Urinary bladder (tissue), 4 donors: ENCODE data around the gene ADAMTS18. TPM values are rescaled to one million over a fixed set of nuclear protein-coding genes. Genes with fewer than 3 reads are reported as not detected.

Source experiments
- DNase-seq: peaks from one replicate; pipeline ENCODE4 v3.0.0-alpha.2; 2015; ENCODE audit errors: extremely low spot score
- H3K27ac ChIP-seq: one replicate; pipeline ENCODE4 v1.5.1; 2013; ENCODE audit warnings: low read depth, mild to moderate bottlenecking, moderate library complexity
- H3K36me3 ChIP-seq: one replicate; pipeline ENCODE4 v1.6.1; 2013; ENCODE audit warnings: mild to moderate bottlenecking, moderate library complexity; ENCODE audit not compliant: insufficient read depth
- H3K4me1 ChIP-seq: one replicate; pipeline ENCODE4 v1.6.1; 2013; ENCODE audit warnings: mild to moderate bottlenecking, moderate library complexity; ENCODE audit not compliant: insufficient read depth
- H3K4me3 ChIP-seq: one replicate; pipeline ENCODE4 v1.5.1; 2013; ENCODE audit warnings: low read depth, low read length
- WGBS: extraction: QIAGEN DNeasy Blood & Tissue Kit; methylation state at CpG from one replicate; pipeline ENCODE4 v1.1.7; 2013; 5-methylcytosine and 5-hydroxymethylcytosine counted together
- polyA plus RNA-seq: library from polyadenylated mRNA; stranded (reverse); fragments of 200-250 nt; gene quantifications from one replicate; pipeline ENCODE4 v1.2.3, GENCODE V29; 2013
- total RNA-seq: library from RNA; depleted of rRNA; stranded (reverse); fragments of >200 nt; gene quantifications from one replicate; pipeline ENCODE4 v1.2.3, GENCODE V29; 2014
- donor health status: healthy with polysubstance abuse.
- donor health status: healthy.

The ADAMTS18 gene
- total and polyA plus RNA-seq, 2 donors = 0.06 to 6.7 TPM

- H3K36me3 ChIP-seq = no peaks in the 10 kb centered on the region
- WGBS = 40% methylated on average over 5 of the region's 5 CpGs
- H3K27ac ChIP-seq = no peak overlapping the region
- no peaks in the 10 kb centered on the region for H3K4me1 ChIP-seq
- no peak for DNase-seq
- H3K4me3 ChIP-seq = no peak overlapping the region
Measured at GRCh38 chr16:77450790-77451487, 16.1 kb upstream of the ADAMTS18 start.

GRCh38 chr16:77449208-77449607 is 14.4 kb upstream of the ADAMTS18 start:
- H3K36me3 ChIP-seq = no peaks in the 10 kb centered on the region

GRCh38 chr16:77445324-77445723 is 10.5 kb upstream of the ADAMTS18 start:
- H3K4me1 ChIP-seq = no peaks in the 10 kb centered on the region
- no peak overlapping the region for H3K27ac ChIP-seq
- no peaks in the 10 kb centered on the region for H3K36me3 ChIP-seq
- 72% methylated on average over 2 of the region's 2 CpGs for WGBS
- DNase-seq = no peak
- H3K4me3 ChIP-seq = no peak overlapping the region

More at GRCh38 chr16:77449208-77449607, 14.4 kb upstream of the ADAMTS18 start:
- H3K27ac ChIP-seq = no peak overlapping the region
- H3K4me1 ChIP-seq = no peaks in the 10 kb centered on the region
- no peak for DNase-seq
- no peak overlapping the region for H3K4me3 ChIP-seq

GRCh38 chr16:77444147-77444460 is 9.3 kb upstream of the ADAMTS18 start:
- WGBS = 19% methylated on average over 1 of the region's 1 CpG
- Histone ChIP-seq H3K4me1 (no peaks in the 10 kb centered on the region), H3K36me3 (no peaks in the 10 kb centered on the region), H3K27ac (no peak overlapping the region), H3K4me3 (no peak overlapping the region)
- no peak for DNase-seq

GRCh38 chr16:77443357-77444146 is 8.7 kb upstream of the ADAMTS18 start:
- Histone ChIP-seq H3K27ac (no peak overlapping the region), H3K4me1 (no peaks in the 10 kb centered on the region), H3K4me3 (no peak overlapping the region), H3K36me3 (no peaks in the 10 kb centered on the region)
- DNase-seq = no peak
- WGBS = 53% methylated on average over 10 of the region's 10 CpGs

- Histone ChIP-seq H3K36me3 (no peaks in the 10 kb centered on the region), H3K4me1 (no peaks in the 10 kb centered on the region), H3K27ac (no peak overlapping the region), H3K4me3 (no peak overlapping the region)
- DNase-seq = no peak
- 92% methylated on average over 2 of the region's 2 CpGs for WGBS
Measured at GRCh38 chr16:77442078-77442477, 7.2 kb upstream of the ADAMTS18 start.

- H3K27ac ChIP-seq = no peak overlapping the region
Measured at GRCh38 chr16:77439106-77439505, 4.3 kb upstream of the ADAMTS18 start.

GRCh38 chr16:77437859-77438258 is 3.0 kb upstream of the ADAMTS18 start:
- Histone ChIP-seq H3K36me3 (no peaks in the 10 kb centered on the region), H3K4me3 (no peak overlapping the region), H3K4me1 (no peaks in the 10 kb centered on the region), H3K27ac (no peak overlapping the region)
- no peak for DNase-seq
- 35% methylated on average over 2 of the region's 2 CpGs for WGBS

More at GRCh38 chr16:77439106-77439505, 4.3 kb upstream of the ADAMTS18 start:
- Histone ChIP-seq H3K4me3 (no peak overlapping the region), H3K36me3 (no peaks in the 10 kb centered on the region), H3K4me1 (no peaks in the 10 kb centered on the region)
- no peak for DNase-seq
- 9% methylated on average over 3 of the region's 3 CpGs for WGBS

- Histone ChIP-seq H3K36me3 (no peaks in the 10 kb centered on the region), H3K4me1 (no peaks in the 10 kb centered on the region), H3K4me3 (no peak overlapping the region), H3K27ac (no peak overlapping the region)
- 11% methylated on average over 20 of the region's 20 CpGs for WGBS
- DNase-seq = no peak
Measured at GRCh38 chr16:77435272-77435820, 512 bp upstream of the ADAMTS18 start.

GRCh38 chr16:77434022-77434529 is 758 bp downstream of the ADAMTS18 start:
- Histone ChIP-seq H3K27ac (no peak overlapping the region), H3K4me1 (no peaks in the 10 kb centered on the region), H3K4me3 (no peak overlapping the region), H3K36me3 (no peaks in the 10 kb centered on the region)
- DNase-seq = no peak
- 3% methylated on average over 17 of the region's 17 CpGs for WGBS

- Histone ChIP-seq H3K27ac (no peak overlapping the region), H3K4me1 (no peaks in the 10 kb centered on the region), H3K36me3 (no peaks in the 10 kb centered on the region), H3K4me3 (no peak overlapping the region)
- 32% methylated on average over 6 of the region's 6 CpGs for WGBS
- DNase-seq = no peak
Measured at GRCh38 chr16:77433146-77433545, 1.7 kb downstream of the ADAMTS18 start.

GRCh38 chr16:77432264-77432663 is 2.6 kb downstream of the ADAMTS18 start:
- H3K27ac ChIP-seq = no peak overlapping the region
- no peaks in the 10 kb centered on the region for H3K36me3 ChIP-seq
- no peak overlapping the region for H3K4me3 ChIP-seq
- DNase-seq = no peak
- no peaks in the 10 kb centered on the region for H3K4me1 ChIP-seq

GRCh38 chr16:77430787-77431585 is 3.8 kb downstream of the ADAMTS18 start:
- no peak for DNase-seq
- no peaks in the 10 kb centered on the region for H3K36me3 ChIP-seq
- H3K4me3 ChIP-seq = no peak overlapping the region
- 52% methylated on average over 17 of the region's 17 CpGs for WGBS
- no peak overlapping the region for H3K27ac ChIP-seq
- H3K4me1 ChIP-seq = no peaks in the 10 kb centered on the region
